HG03342 (cell line): Measurements from ENCODE around the gene SLC31A2.

Source experiments
- ATAC-seq: cut with Tn5 transposase; IDR thresholded peaks from one replicate; pipeline ENCODE4 v1.9.1; 2021; ENCODE audit warnings: mild to moderate bottlenecking, moderate library complexity; ENCODE audit not compliant: unreplicated experiment

Gene SLC31A2

DNA sequence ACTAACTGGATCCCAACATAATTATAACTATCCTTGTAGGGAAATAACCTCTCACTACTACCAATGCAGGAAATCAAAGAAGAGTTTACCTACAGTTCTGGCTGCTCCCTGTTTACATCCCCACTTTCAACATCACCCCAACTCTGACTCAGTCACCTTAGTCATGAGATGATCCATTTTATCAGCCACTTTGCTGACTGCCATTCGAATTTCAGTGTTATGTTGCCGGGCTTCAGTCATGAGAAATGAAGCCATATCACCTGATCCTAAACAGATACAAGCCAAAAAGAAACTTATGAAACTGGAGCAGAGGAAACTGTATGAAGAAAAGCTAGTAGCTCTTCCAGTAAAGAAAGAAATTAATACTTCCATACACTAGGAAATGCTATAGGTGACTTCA, 33.7 kb downstream of the SLC31A2 start:
- ATAC-seq: no peak

DNA sequence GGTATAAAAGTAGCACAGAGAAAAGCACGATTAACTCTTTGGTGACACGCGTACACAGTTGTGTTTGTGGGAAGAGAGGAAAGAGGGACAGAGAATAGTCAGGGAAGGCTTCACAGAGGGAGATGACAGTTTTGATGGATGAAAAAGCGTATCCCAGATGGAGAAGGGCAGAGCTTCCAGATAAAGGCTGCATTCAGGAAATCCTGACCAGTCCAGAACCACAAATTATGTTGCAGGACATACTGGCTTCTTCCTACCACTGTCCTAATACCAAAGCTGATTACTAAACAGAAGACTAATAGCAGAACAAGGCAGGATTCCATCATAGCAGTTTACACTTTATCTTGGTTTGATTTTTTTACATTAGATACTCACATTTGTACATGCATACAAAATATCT, 34.5 kb downstream of the SLC31A2 start:
- no peak for ATAC-seq

DNA sequence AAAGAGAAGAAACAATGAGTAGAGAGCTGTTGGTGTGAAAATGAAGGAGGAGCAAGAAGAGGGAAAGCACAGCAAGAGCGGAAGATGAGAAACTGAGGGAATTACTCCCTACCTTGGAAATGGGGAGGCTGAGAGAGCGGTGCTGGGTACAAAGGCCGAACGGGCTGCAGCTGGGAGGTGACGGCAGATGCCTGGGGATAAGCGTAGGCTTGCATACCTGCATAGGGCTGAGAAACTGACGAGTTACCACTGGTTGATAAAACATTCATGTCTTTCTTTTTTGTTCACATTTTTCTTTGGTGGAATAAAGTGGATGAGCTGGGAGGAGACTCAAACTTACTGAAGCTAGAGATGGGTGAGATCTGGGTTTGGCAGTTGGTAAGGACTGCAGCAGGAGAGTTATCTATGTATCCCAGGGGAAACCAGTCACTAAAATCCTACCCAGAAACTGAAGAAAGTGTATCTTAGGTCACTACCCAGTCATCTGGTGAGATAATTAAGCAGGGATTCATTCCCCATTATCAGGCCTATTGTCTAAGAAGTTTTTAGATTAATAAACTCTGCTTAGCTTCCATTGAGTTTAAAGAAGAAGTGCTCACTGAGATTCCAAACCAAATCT, 35.4 kb downstream of the SLC31A2 start:
- no peak for ATAC-seq

DNA sequence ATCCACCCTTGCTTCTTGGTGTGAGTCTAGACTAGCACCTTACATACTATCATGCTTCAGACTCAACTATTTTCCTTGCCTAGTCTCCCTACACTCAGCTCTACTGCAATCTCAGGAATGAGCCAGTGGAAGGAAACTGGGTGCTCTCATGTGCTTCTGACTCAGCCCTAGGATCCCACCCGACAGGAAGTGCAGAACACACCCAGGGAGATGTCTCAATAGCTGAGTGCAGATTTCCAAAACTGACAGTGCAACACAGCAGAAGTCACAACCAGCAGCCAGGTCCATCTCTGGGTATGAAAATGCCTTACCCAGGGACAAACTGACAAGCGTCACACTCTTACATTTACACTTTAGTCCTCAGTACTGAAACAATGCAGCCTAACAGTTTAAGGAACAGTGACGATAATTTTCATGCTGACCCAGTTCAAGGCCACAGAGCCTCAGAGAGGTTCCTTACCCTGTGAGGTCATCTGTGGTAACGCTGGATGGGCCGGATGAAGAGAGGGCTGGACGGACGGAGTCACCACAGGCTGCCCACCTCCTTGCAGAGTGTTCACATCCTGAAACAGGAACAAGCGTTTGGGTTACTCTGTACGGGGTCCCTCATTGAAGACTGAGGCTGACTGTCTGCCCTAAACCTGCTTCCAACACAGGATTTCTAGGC, 37.3 kb downstream of the SLC31A2 start:
- no peak for ATAC-seq

DNA sequence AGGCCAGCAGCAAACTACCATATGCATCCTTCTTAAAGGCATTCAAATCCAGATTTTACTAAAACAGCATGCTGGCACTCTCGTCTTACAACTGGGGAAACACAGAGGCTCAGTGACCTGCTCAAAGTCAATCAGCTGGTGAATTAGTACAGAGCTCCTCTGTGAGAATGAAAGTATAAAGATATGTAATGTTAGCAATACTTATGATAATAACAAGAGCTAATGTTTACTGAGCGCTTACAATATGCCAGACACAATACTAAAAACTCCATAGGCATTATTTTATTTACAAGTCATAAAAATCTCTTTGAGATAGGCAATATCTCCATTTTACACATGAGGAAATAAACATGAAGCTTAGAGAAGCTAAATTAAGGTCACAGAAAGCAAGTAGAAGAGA, 41.6 kb downstream of the SLC31A2 start:
- no peak for ATAC-seq

DNA sequence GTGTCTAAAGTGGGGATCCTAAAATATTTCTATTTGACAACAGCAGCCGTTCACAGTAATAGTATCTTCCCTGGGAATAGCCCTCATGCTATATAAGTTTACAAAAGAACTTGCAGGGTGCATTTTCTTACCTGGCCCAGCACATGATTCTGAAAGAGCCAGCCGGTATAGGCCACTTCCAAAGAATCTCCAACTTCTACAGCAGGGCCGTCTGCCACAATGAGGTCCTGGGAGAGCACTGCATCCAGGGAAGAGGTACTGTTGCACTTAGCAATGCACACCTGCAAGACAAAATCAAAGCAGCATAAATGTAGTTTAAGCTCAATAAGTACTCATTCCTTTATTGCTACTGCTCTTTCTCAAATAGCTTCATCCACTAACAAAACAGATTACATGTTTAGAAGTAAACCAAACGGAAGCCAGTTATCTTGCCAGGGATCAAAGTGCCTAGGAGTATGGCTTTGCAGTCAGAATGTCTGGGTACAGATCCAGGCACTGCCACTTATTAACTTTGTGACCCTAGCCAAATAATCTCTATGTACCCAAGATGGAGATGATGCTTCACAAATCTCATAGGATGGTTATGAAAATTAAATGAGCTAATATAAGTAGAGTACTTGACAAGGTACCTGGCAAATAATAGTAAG, 49.0 kb downstream of the SLC31A2 start:
- ATAC-seq: no peak

DNA sequence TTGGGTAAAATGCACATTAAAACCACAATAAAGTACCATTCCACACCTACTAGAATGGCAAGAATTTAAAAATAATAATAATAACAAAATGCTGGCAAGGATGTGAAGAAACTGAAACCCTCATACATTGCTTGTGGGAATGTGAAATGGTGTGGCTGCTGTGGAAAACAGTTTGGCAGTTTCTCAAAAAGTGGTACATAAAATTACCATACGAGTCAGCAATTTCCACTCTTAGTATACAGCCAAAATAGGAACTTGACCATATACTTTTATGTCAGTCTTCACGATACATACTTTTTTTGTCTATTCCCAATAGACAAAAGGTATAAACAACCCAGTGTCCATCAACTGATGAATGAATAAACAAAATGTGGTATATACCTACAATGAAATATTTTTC, 54.6 kb downstream of the SLC31A2 start:
- ATAC-seq: no peak

DNA sequence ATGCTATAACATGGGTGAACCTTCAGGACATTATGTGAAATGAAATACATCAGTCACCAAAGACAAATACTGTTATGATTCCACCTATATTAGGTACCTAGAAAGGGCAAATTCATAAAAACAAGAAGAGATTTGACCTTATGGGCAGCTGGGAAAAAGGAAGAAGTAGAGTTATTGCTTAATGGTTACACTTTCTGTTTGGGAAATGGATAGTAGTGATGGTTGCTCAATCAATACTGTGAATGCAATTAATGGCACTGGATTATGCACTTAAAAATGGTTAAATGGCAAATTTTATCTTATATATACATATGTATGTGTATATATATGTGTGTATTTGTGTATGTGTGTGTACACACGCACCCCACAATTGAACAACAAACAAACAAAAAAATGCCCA, 55.1 kb downstream of the SLC31A2 start:
- ATAC-seq: no peak

DNA sequence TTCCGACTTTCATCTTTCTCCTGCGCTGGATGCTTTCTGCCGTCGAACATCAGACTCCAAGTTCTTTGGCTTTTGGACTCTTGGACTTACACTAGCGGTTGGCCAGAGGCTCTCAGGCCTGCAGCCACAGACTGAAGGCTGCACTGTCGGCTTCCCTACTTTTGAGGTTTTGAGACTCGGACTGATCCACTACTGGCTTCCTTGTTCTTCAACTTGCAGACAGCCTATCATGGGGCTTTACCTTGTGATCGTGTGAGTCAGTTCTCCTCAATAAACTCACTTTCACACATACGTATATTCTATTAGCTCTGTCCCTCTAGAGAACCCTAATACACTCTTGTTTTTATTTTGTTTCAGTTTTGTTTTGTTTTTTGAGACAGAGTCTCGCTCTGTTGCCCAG, 60.0 kb downstream of the SLC31A2 start:
- ATAC-seq: no peak
